G401 (cell line): ENCODE measurements around the gene ITPR3. TPM values are rescaled to one million over a fixed set of nuclear protein-coding genes. Genes with fewer than 3 reads are reported as not detected.

Experiments
- DNase-seq: peaks from one replicate; pipeline ENCODE4 v3.0.0-alpha.2; 2015; ENCODE audit warnings: low spot score
- in situ Hi-C: cut with HindIII; loops from 2 replicates; pipeline ENCODE4 v1.10.0; 2016; ENCODE audit warnings: low sequenced_read_pairs, mixed read lengths
- total RNA-seq: library from RNA; depleted of rRNA; stranded (reverse); fragments of >200 nt; shearing (Covaris generic); gene quantifications from 2 replicates; pipeline ENCODE4 v1.2.3, GENCODE V29; 2014

Gene ITPR3
- total RNA-seq, 1 experiment from 2014 or later = 67.9 TPM

- in situ Hi-C loops = no loop called here
- no peak for DNase-seq
These were observed 100.4 kb downstream of the ITPR3 start for GRCh38 chr6:33721508-33721907.

GRCh38 chr6:33722103-33722623, 101.0 kb downstream of the ITPR3 start:
- in situ Hi-C loops = no loop called here
- no peak for DNase-seq

DNA sequence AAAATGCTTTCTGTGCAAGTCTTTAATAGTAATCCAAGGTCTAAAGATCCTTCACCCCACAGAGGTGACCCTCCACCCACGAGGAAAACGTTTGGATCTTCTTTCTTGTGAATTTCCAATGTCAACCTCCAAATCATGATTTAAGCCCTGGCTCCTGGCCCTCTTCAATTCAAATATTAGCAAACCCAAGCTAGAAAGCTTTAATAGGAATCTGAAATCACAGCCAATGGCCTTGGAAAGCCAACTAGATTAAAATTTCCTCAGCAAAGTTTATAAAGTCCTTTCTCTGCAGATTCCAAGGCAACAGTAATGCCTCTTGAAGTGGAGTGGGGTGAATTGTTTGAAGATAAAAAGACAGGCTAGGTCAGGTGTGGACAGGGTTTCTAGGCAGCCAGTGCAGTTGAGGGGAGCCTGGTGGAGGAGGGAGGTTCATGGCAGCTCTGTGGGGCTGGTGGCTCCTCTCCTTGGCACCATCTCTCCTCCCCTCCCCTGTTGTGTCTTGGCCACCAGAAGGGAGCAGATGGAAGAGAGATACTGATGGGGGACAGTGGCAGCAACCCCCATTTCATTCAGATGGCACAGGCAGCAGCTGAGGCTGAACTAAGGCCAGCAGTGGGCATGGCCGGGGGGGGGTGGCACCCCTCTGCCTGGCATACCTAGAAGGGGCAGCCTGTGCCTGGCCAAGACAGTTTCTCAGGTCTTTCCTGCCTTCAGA, 102.4 kb downstream of the ITPR3 start:
- peak; percentile 97 for DNase-seq
- in situ Hi-C loops = no loop called here

DNA sequence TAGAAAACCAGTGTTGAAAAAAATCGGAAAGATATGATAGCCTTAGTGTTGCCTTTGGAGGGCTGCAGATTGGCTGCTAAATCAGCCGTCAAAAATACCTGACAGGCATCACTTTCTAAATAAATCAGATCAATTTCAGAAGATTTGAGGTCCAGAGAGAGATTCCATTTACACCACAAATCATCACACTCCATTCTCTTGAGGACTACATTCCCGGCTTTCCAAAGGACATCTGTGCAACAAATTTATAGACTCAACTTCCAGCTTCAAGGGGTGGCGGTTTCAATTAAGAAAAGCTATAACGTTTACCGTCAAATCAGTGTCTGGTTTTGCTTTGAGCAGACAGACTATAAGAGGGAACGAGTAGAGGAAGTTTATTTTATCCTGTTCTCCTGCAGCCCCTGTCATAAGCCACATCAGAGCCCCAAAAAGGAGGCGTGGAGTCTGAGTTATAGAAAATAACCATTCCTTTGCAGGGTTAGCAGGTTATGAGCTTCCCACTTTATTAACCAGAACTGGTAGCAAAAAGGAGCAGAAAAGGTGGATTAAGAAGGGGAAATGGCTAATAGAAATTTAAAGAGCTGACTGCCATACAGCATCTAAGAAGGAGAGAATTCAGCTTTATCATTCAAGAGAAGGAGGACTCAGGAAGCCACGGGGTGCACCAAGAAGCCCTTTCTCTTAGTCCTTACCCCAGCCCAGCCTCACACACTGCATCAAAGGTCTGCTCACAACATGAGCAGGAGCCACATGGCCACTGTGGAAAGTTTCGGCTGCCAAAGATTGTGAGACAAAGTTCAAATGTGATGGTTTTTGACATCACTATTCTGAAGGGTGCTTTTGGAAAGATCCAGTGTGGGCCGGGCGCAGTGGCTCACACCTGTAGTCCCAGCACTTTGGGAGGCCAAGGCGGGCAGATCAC, 103.2 kb downstream of the ITPR3 start:
- DNase-seq = no peak
- in situ Hi-C loops = no loop called here

GRCh38 chr6:33725222-33725621, 104.1 kb downstream of the ITPR3 start:
- in situ Hi-C loops = no loop called here

DNA sequence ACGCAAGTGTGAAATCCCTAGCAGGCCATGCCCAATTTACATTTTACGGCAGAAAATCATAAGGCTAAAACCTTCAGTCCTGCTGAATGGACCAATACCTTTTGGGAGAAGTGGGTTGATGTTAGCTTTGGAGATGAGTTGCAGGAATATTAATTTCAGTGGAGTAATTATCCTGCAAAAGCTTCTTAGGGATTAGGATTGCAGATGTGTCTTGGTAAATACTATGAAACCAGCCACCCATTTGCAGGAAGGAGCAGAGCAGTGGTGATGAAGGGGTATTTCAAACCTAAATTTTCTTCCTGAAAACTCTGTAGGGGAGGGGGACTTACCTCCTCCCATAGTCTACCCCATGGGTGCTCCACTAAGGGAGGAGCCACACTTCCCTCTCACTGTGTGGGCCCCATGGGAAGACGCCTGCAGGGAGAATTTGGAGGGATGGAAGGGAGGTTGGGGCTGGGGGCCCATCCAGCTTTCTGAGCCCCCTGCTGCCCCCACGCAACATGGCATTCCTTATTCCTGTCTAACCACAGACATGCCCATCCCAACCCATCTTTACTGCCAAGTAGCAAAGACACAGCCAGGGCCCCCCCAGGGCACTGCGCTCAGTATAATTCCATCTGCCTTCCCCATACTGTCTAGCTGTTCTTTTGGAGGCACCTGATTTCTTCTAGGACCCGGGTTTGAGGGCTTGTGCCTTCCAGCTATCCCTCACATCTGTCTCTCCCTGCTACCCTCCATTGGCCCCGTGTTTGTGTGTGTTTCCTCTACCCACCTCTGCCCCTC, 105.0 kb downstream of the ITPR3 start:
- in situ Hi-C loops = no loop called here
- DNase-seq = no peak

More at GRCh38 chr6:33725222-33725621, 104.1 kb downstream of the ITPR3 start:
- no peak for DNase-seq

- in situ Hi-C loops = no loop called here
- DNase-seq = no peak
These were observed 105.6 kb downstream of the ITPR3 start for GRCh38 chr6:33726696-33727095.

DNA sequence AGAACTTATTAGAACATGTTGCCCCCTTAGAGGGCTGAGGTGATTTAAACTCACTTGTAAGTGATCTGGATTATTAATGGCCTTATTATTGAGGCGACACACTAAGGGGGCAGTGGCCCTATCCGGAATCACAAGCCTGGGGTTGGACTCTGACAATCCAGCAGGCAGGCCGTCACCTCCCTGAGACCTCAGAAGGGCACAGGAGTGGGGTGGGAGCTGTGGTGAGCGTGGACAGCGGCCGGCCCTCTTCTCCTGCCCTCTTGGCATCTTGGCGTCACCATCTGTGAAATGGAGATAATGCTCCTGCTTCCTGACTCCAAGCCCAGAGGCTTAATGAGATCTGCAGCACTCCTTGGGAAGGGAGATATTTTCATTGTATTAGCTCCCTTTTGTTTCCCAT, 106.0 kb downstream of the ITPR3 start:
- in situ Hi-C loops = no loop called here

DNA sequence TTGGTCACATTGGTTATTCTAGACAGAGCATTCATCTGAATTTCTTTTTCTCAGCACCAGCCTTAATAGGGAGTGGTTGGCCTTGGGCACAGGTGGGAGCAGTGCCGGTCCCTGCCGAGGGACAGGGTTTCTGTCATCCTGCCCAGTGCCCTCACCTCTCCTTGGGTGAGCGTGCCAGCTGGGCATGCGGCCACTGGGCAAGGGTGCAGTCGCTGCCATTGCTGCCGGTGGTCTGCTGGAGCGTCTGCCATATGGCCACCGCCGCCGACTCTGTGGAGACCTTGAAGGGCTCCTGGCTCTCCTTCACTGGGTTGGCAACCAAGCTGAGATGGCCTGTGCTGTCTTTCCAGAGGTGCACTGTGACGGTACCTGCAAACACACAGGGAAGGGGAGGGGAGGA, 106.8 kb downstream of the ITPR3 start:
- in situ Hi-C loops = no loop called here
- peak; percentile 96 for DNase-seq

More for the DNA sequence above, 106.0 kb downstream of the ITPR3 start:
- DNase-seq = peak; percentile 61

GRCh38 chr6:33728438-33728837, 107.3 kb downstream of the ITPR3 start:
- DNase-seq = no peak
- in situ Hi-C loops = no loop called here

DNA sequence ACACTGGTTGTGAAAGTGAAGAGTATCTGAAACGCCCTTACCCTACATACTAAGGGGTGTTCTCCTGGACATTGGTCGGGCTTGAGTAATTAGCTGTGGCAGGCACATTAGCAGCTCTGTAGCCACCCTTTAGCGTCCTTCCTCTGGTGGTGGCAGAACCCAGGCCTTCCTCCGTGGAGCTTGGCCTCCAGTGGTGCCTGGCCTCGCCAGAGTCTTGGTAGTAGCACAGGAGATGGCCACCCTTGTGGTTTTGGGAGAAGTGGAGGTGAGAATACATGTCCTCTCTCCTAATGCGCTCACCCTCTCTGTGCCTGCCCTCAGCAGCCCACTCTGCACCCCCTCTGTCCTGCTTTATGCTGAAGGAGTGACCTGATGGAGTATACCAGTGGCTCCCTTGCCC, 107.9 kb downstream of the ITPR3 start:
- in situ Hi-C loops = no loop called here
- no peak for DNase-seq

- in situ Hi-C loops = no loop called here
- DNase-seq = no peak
These were observed 109.5 kb downstream of the ITPR3 start for GRCh38 chr6:33730611-33731010.

GRCh38 chr6:33731035-33731434, 109.9 kb downstream of the ITPR3 start:
- in situ Hi-C loops = no loop called here
- no peak for DNase-seq

DNA sequence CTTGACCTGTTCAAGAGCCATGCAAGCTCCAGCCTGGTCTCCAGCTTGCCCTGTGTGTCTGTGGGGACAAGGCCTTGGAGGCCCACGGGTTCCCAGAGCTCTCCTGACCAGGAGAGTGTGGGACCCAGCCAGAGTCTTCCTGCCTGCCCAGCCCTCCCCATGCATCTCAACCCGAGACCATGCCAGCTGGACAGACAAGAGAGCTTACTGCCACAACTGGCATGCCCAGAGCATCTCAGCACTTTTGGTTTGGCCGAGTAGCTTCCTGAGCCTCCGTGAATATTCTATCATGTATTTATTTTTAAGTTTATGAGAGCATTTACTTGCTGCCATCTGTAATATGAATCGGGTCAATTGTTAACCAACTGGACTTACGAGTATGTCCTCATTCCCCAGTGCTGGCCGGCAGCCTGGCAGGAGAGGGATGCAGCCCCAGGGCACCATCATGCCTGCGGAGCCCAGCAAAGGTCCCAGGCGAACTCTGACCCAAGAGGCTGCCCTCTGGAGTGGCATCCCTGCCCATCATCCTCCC, 110.7 kb downstream of the ITPR3 start:
- in situ Hi-C loops = no loop called here

GRCh38 chr6:33732385-33732784, 111.3 kb downstream of the ITPR3 start:
- in situ Hi-C loops = no loop called here

More for the DNA sequence above, 110.7 kb downstream of the ITPR3 start:
- no peak for DNase-seq

DNA sequence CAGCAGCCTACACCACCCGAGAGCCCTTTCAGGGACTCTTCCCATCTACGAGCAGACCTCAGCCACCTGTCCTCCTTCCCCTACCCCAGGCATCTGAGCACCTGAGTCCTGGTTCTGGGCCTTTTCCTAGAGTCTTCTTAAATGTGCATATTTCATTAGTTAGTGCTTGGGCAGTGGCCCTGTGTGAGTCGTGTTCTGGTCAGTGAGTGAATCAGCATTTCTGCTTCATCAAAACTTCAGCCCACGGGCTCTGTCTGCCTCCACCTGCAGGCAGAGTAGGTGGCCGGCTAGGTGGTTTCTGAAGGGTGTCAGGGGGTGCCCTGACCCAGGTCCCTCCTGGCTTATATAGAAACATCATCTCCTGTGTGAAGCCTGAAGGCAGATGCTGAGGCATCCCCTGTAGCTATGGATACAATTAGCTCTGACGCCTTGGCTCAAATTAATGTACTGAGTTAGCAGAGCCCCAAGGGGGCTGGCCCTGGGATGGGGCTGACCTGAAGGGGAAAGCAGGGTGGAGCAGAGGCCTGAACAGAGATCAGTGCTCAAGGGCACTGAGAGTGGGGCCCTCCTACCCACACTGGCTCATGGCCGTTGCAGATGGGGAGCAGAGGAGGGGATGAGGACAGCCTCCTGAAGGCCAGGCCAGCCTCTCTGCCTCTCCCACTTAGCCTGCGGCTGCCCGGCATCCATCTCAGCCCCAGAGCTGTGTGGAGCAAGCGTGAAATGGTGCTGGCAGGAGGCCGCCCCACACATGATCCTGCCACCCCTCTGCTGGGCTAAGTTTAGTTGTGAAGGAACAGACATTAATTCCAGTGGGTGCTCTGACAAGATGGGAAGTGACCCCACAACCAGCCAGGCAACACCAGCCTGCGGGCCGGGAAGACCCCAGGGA, 111.9 kb downstream of the ITPR3 start:
- no peak for DNase-seq
- in situ Hi-C loops = no loop called here

More at GRCh38 chr6:33732385-33732784, 111.3 kb downstream of the ITPR3 start:
- no peak for DNase-seq

GRCh38 chr6:33733709-33734007, 112.5 kb downstream of the ITPR3 start:
- in situ Hi-C loops = no loop called here
- DNase-seq = peak; percentile 61

DNA sequence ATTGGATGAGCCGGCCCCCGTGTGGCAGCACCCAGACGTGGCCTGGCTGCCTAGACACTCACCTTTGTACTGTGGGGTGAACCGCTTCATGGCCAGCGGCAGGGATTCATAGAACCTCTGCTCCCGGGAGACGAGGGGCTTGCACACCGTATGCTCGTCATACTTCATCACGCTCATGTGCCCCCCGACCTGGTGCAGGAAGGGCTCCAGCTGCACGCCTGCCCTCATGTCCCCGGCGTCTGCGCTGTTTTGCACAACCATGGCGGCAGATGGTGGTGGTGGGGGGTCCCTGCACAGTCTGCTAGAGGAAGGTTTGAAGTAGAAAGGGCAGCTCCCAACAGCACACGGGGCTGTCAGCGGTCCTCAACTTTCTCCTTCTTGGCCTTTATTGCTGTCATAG, 114.1 kb downstream of the ITPR3 start:
- no peak for DNase-seq
- in situ Hi-C loops = no loop called here
